Activated naive CD8-positive, alpha-beta T cell (primary cell): ENCODE results near the gene CHRNB4.

Experiments used
- H3K27ac Mint-ChIP-seq: one replicate; pipeline ENCODE4 v1.8.0; 2021; ENCODE audit warnings: mixed read lengths
- H3K27me3 Mint-ChIP-seq: one replicate; pipeline ENCODE4 v1.8.0; 2021; ENCODE audit warnings: mixed read lengths
- H3K36me3 Mint-ChIP-seq: one replicate; pipeline ENCODE4 v1.8.0; 2021; ENCODE audit warnings: mixed read lengths
- H3K4me1 Mint-ChIP-seq: one replicate; pipeline ENCODE4 v1.8.0; 2021; ENCODE audit warnings: low read depth, mixed read lengths
- H3K4me3 Mint-ChIP-seq: one replicate; pipeline ENCODE4 v1.8.0; 2021; ENCODE audit warnings: mild to moderate bottlenecking, mixed read lengths
- H3K9me3 Mint-ChIP-seq: one replicate; pipeline ENCODE4 v1.8.0; 2021; ENCODE audit warnings: low read depth, mixed read lengths

Gene CHRNB4

GRCh38 chr15:78651007-78651406 is 10.0 kb upstream of the CHRNB4 start:
- H3K27ac Mint-ChIP-seq: no peak overlapping the region

GRCh38 chr15:78650022-78650421 is 9.0 kb upstream of the CHRNB4 start:
- H3K36me3 Mint-ChIP-seq: no peaks in the 10 kb centered on the region
- H3K9me3 Mint-ChIP-seq: no peaks in the 10 kb centered on the region
- H3K27me3 Mint-ChIP-seq: no peaks in the 10 kb centered on the region
- H3K27ac Mint-ChIP-seq: no peak overlapping the region
- no peaks in the 10 kb centered on the region for H3K4me1 Mint-ChIP-seq
- H3K4me3 Mint-ChIP-seq: no peak overlapping the region

More at GRCh38 chr15:78651007-78651406, 10.0 kb upstream of the CHRNB4 start:
- Mint-ChIP-seq H3K4me1 (no peaks in the 10 kb centered on the region), H3K4me3 (no peak overlapping the region), H3K9me3 (no peaks in the 10 kb centered on the region), H3K27me3 (no peaks in the 10 kb centered on the region), H3K36me3 (no peaks in the 10 kb centered on the region)

- no peaks in the 10 kb centered on the region for H3K27me3 Mint-ChIP-seq
- H3K36me3 Mint-ChIP-seq: no peaks in the 10 kb centered on the region
- peaks cover 4% of the 10 kb centered on the region for H3K4me1 Mint-ChIP-seq
- no peak overlapping the region for H3K4me3 Mint-ChIP-seq
- H3K9me3 Mint-ChIP-seq: no peaks in the 10 kb centered on the region
- no peak overlapping the region for H3K27ac Mint-ChIP-seq
Measured at GRCh38 chr15:78645009-78645408, 4.0 kb upstream of the CHRNB4 start.

GRCh38 chr15:78642331-78642730 is 1.3 kb upstream of the CHRNB4 start:
- Mint-ChIP-seq H3K4me3 (no peak overlapping the region), H3K4me1 (peaks cover 6% of the 10 kb centered on the region), H3K27ac (no peak overlapping the region), H3K36me3 (no peaks in the 10 kb centered on the region), H3K27me3 (no peaks in the 10 kb centered on the region), H3K9me3 (no peaks in the 10 kb centered on the region)

GRCh38 chr15:78641749-78642275 is 802 bp upstream of the CHRNB4 start:
- Mint-ChIP-seq H3K27me3 (peaks cover 1% of the 10 kb centered on the region), H3K9me3 (no peaks in the 10 kb centered on the region), H3K36me3 (no peaks in the 10 kb centered on the region), H3K4me3 (peak overlapping the region; percentile 72), H3K27ac (no peak overlapping the region), H3K4me1 (peaks cover 6% of the 10 kb centered on the region)

GRCh38 chr15:78640527-78641101 is 396 bp downstream of the CHRNB4 start:
- Mint-ChIP-seq H3K36me3 (no peaks in the 10 kb centered on the region), H3K4me1 (peaks cover 6% of the 10 kb centered on the region), H3K4me3 (peak overlapping the region; percentile 73), H3K27me3 (peaks cover 1% of the 10 kb centered on the region), H3K27ac (no peak overlapping the region), H3K9me3 (no peaks in the 10 kb centered on the region)

- Mint-ChIP-seq H3K4me3 (no peak overlapping the region), H3K36me3 (no peaks in the 10 kb centered on the region), H3K9me3 (no peaks in the 10 kb centered on the region), H3K4me1 (peaks cover 6% of the 10 kb centered on the region), H3K27ac (no peak overlapping the region), H3K27me3 (peaks cover 1% of the 10 kb centered on the region)
Measured at GRCh38 chr15:78638658-78639314, 2.2 kb downstream of the CHRNB4 start.

GRCh38 chr15:78637776-78638435 is 3.1 kb downstream of the CHRNB4 start:
- H3K4me3 Mint-ChIP-seq: no peak overlapping the region
- peaks cover 4% of the 10 kb centered on the region for H3K36me3 Mint-ChIP-seq
- peaks cover 6% of the 10 kb centered on the region for H3K4me1 Mint-ChIP-seq
- H3K9me3 Mint-ChIP-seq: no peaks in the 10 kb centered on the region
- no peak overlapping the region for H3K27ac Mint-ChIP-seq
- H3K27me3 Mint-ChIP-seq: peaks cover 1% of the 10 kb centered on the region

GRCh38 chr15:78636378-78636859 is 4.6 kb downstream of the CHRNB4 start:
- Mint-ChIP-seq H3K9me3 (no peaks in the 10 kb centered on the region), H3K4me1 (peaks cover 5% of the 10 kb centered on the region), H3K36me3 (peaks cover 4% of the 10 kb centered on the region), H3K27ac (no peak overlapping the region), H3K4me3 (no peak overlapping the region), H3K27me3 (peaks cover 1% of the 10 kb centered on the region)

GRCh38 chr15:78635346-78635745 is 5.7 kb downstream of the CHRNB4 start:
- Mint-ChIP-seq H3K4me1 (peaks cover 2% of the 10 kb centered on the region), H3K9me3 (no peaks in the 10 kb centered on the region), H3K4me3 (no peak overlapping the region), H3K36me3 (peaks cover 4% of the 10 kb centered on the region), H3K27me3 (peaks cover 1% of the 10 kb centered on the region), H3K27ac (no peak overlapping the region)

GRCh38 chr15:78634210-78635145 is 6.5 kb downstream of the CHRNB4 start:
- Mint-ChIP-seq H3K27me3 (peaks cover 3% of the 10 kb centered on the region), H3K4me1 (no peaks in the 10 kb centered on the region), H3K4me3 (no peak overlapping the region), H3K27ac (no peak overlapping the region), H3K36me3 (peaks cover 4% of the 10 kb centered on the region), H3K9me3 (no peaks in the 10 kb centered on the region)

- H3K9me3 Mint-ChIP-seq: no peaks in the 10 kb centered on the region
- peaks cover 4% of the 10 kb centered on the region for H3K36me3 Mint-ChIP-seq
- H3K27me3 Mint-ChIP-seq: peaks cover 8% of the 10 kb centered on the region
- H3K27ac Mint-ChIP-seq: no peak overlapping the region
- no peaks in the 10 kb centered on the region for H3K4me1 Mint-ChIP-seq
- H3K4me3 Mint-ChIP-seq: no peak overlapping the region
Measured at GRCh38 chr15:78633348-78633747, 7.7 kb downstream of the CHRNB4 start.

- Mint-ChIP-seq H3K27me3 (peaks cover 7% of the 10 kb centered on the region), H3K36me3 (peaks cover 4% of the 10 kb centered on the region), H3K9me3 (no peaks in the 10 kb centered on the region), H3K27ac (no peak overlapping the region), H3K4me3 (no peak overlapping the region), H3K4me1 (no peaks in the 10 kb centered on the region)
Measured at GRCh38 chr15:78630886-78631633, 9.9 kb downstream of the CHRNB4 start.

GRCh38 chr15:78629716-78630065 is 11.3 kb downstream of the CHRNB4 start:
- no peaks in the 10 kb centered on the region for H3K9me3 Mint-ChIP-seq

More at GRCh38 chr15:78629716-78630065, 11.3 kb downstream of the CHRNB4 start:
- no peak overlapping the region for H3K27ac Mint-ChIP-seq
- no peak overlapping the region for H3K4me3 Mint-ChIP-seq
- peaks cover 7% of the 10 kb centered on the region for H3K27me3 Mint-ChIP-seq
- H3K4me1 Mint-ChIP-seq: no peaks in the 10 kb centered on the region
- H3K36me3 Mint-ChIP-seq: peaks cover 4% of the 10 kb centered on the region
